H1 (cell line): ENCODE results near the gene RAMP3. TPM values are rescaled to one million over a fixed set of nuclear protein-coding genes. Genes with fewer than 3 reads are reported as not detected.

ENCODE experiments used
- CTCF ChIA-PET: fragments of 300-600 bp; sonication (Branson Sonifier 250); formaldehyde crosslinking; loops from one replicate; lab custom pipeline; 2021; ENCODE audit not compliant: partially characterized antibody; lab: Charles Lee
- POLR2A ChIA-PET: fragments of 300-600 bp; sonication (Branson Sonifier 250); formaldehyde crosslinking; loops from one replicate; lab custom pipeline; 2021; ENCODE audit warnings: inconsistent platforms; ENCODE audit not compliant: partially characterized antibody; lab: Charles Lee
- DNase-seq, 2 experiments: peaks; one replicate each; pipeline versions ENCODE4 v3.0.0 to v3.0.0-alpha.2; 2010 to 2022; ENCODE audit warnings: low spot score in 2 of 2, low read depth in 1 of 2, mixed read lengths in 1 of 2
- FAIRE-seq: peaks from 2 replicates; lab custom pipeline; 2011; peaks lifted over from hg19 to GRCh38; lab: Jason Lieb, UNC
- H2AFZ ChIP-seq: 2 replicates; pipeline ENCODE4 v1.8.1; 2012; ENCODE audit warnings: low read length, inconsistent platforms
- H2AK5ac ChIP-seq: 2 replicates; pipeline ENCODE4 v1.6.1; 2013; ENCODE audit warnings: low read depth, low read length
- H2BK120ac ChIP-seq: replicated peaks from 2 replicates; pipeline ENCODE3; 2013; ENCODE audit warnings: low read depth, low read length, inconsistent platforms
- H2BK12ac ChIP-seq: 2 replicates; pipeline ENCODE4 v1.6.1; 2013; ENCODE audit warnings: low read depth, low read length
- H2BK15ac ChIP-seq: 2 replicates; pipeline ENCODE4 v1.6.1; 2013; ENCODE audit warnings: low read length
- H2BK20ac ChIP-seq: 2 replicates; pipeline ENCODE4 v1.6.1; 2013; ENCODE audit warnings: low read length
- H2BK5ac ChIP-seq: 2 replicates; pipeline ENCODE4 v1.6.1; 2013; ENCODE audit warnings: low read depth, low read length
- H3K14ac ChIP-seq: 2 replicates; pipeline ENCODE4 v1.6.1; 2013; ENCODE audit warnings: inconsistent platforms; ENCODE audit not compliant: insufficient read length
- H3K18ac ChIP-seq: 2 replicates; pipeline ENCODE4 v1.6.1; 2013; ENCODE audit warnings: low read length; ENCODE audit errors: extremely low read depth
- H3K23ac ChIP-seq: 2 replicates; pipeline ENCODE4 v1.6.1; 2013; ENCODE audit warnings: inconsistent platforms; ENCODE audit not compliant: insufficient read length
- H3K23me2 ChIP-seq: 2 replicates; pipeline ENCODE4 v1.6.1; 2013; ENCODE audit warnings: low read depth, low read length
- H3K27ac ChIP-seq: 2 replicates; pipeline ENCODE4 v1.6.1; 2011; ENCODE audit warnings: low read depth, low read length, inconsistent platforms
- H3K27me3 ChIP-seq, 4 experiments: replicated peaks in 1 of 4; 1 replicate in 1 of 4; 2 replicates in 3 of 4; pipeline versions ENCODE4 v1.6.1 to v1.8.1; 2011 to 2013; ENCODE audit warnings: low read length in 3 of 4, mild to moderate bottlenecking in 3 of 4, inconsistent platforms in 2 of 4, mixed read lengths in 2 of 4, moderate library complexity in 1 of 4; ENCODE audit not compliant: control insufficient read depth in 3 of 4, insufficient read depth in 3 of 4; ENCODE audit errors: extremely low read depth in 1 of 4
- H3K36me3 ChIP-seq, 4 experiments: 2 replicates each; pipeline versions ENCODE4 v1.6.1 to v1.8.1; 2011 to 2013; ENCODE audit warnings: mild to moderate bottlenecking in 4 of 4, low read length in 3 of 4, moderate library complexity in 2 of 4, control low read depth in 1 of 4, inconsistent platforms in 1 of 4; ENCODE audit not compliant: insufficient read depth in 4 of 4, control insufficient read depth in 2 of 4
- H3K4ac ChIP-seq: replicated peaks from 2 replicates; pipeline ENCODE3; 2013; ENCODE audit warnings: low read length, low read depth, mixed read lengths, inconsistent platforms; ENCODE audit not compliant: insufficient read length
- H3K4me1 ChIP-seq, 4 experiments: replicated peaks in 1 of 4; 1 replicate in 1 of 4; 2 replicates in 3 of 4; pipeline versions ENCODE4 v1.6.1 to v1.8.1; 2011 to 2013; ENCODE audit warnings: low read length in 3 of 4, inconsistent platforms in 2 of 4, mixed read lengths in 1 of 4; ENCODE audit not compliant: insufficient read depth in 4 of 4, control insufficient read depth in 3 of 4
- H3K4me2 ChIP-seq, 2 experiments: 2 replicates each; pipeline versions ENCODE4 v1.6.1 to v1.8.1; 2011 to 2013; ENCODE audit warnings: low read depth in 2 of 2, low read length in 2 of 2, control low read depth in 1 of 2, inconsistent platforms in 1 of 2, mild to moderate bottlenecking in 1 of 2; ENCODE audit not compliant: insufficient read depth in 1 of 2
- H3K4me3 ChIP-seq, 4 experiments: fragments of 200-600, 300-600 bp in 1 of 4; sonication (generic), shearing (Covaris generic), sonication (Bioruptor Twin) in 1 of 4; 2 replicates each; pipeline versions ENCODE4 v1.5.1 to v1.8.1; 2011 to 2016; ENCODE audit warnings: low read length in 4 of 4, low read depth in 3 of 4, control low read depth in 2 of 4, inconsistent platforms in 2 of 4, mild to moderate bottlenecking in 2 of 4, mixed read lengths in 1 of 4, moderate library complexity in 1 of 4; ENCODE audit not compliant: insufficient read depth in 2 of 4; ENCODE audit errors: extremely low read depth in 1 of 4
- H3K56ac ChIP-seq: replicated peaks from 2 replicates; pipeline ENCODE3; 2013; ENCODE audit warnings: low read depth, mild to moderate bottlenecking, mixed read lengths, low read length, inconsistent platforms; ENCODE audit not compliant: insufficient read length
- H3K79me1 ChIP-seq: 2 replicates; pipeline ENCODE4 v1.6.1; 2013; ENCODE audit warnings: low read depth, low read length, control low read depth
- H3K79me2 ChIP-seq, 2 experiments: 2 replicates each; pipeline versions ENCODE4 v1.6.1 to v1.8.1; 2012 to 2013; ENCODE audit warnings: low read length in 2 of 2, mild to moderate bottlenecking in 2 of 2, inconsistent platforms in 1 of 2; ENCODE audit not compliant: insufficient read depth in 2 of 2, control insufficient read depth in 1 of 2
- H3K9ac ChIP-seq, 4 experiments: replicated peaks in 1 of 4; 1 replicate in 1 of 4; 2 replicates in 3 of 4; pipeline versions ENCODE4 v1.6.1 to v1.8.1; 2011 to 2013; ENCODE audit warnings: low read depth in 3 of 4, low read length in 3 of 4, control low read depth in 2 of 4, mild to moderate bottlenecking in 2 of 4, moderate library complexity in 2 of 4, inconsistent platforms in 1 of 4; ENCODE audit errors: extremely low read depth in 1 of 4
- H3K9me3 ChIP-seq, 2 experiments: 2 replicates each; pipeline versions ENCODE4 v1.6.1 to v1.8.1; 2012 to 2013; ENCODE audit warnings: mild to moderate bottlenecking in 2 of 2, moderate library complexity in 2 of 2, control low read depth in 1 of 2, inconsistent platforms in 1 of 2, low read depth in 1 of 2, low read length in 1 of 2, mixed read lengths in 1 of 2; ENCODE audit not compliant: insufficient read depth in 2 of 2
- H4K20me1 ChIP-seq, 2 experiments: replicated peaks in 1 of 2; 2 replicates each; pipeline versions ENCODE3 to v1.8.1; 2011 to 2013; ENCODE audit warnings: inconsistent platforms in 2 of 2, low read length in 2 of 2, mild to moderate bottlenecking in 1 of 2; ENCODE audit not compliant: insufficient read depth in 2 of 2, control insufficient read depth in 1 of 2
- H4K5ac ChIP-seq: 2 replicates; pipeline ENCODE4 v1.6.1; 2013; ENCODE audit warnings: low read length, low read depth, mixed read lengths, inconsistent platforms; ENCODE audit not compliant: insufficient read length
- H4K8ac ChIP-seq: 2 replicates; pipeline ENCODE4 v1.8.0; 2013; ENCODE audit warnings: mild to moderate bottlenecking, moderate library complexity, low read length, inconsistent platforms; ENCODE audit not compliant: insufficient read depth; ENCODE audit errors: extremely low read depth
- H4K91ac ChIP-seq: replicated peaks from 2 replicates; pipeline ENCODE3; 2013; ENCODE audit warnings: low read length, mixed read lengths, inconsistent platforms; ENCODE audit not compliant: insufficient read length
- ATF3 ChIP-seq: IDR thresholded peaks from 2 replicates; pipeline ENCODE4 v1.6.1; 2011; ENCODE audit warnings: low read depth, mild to moderate bottlenecking, low read length; ENCODE audit not compliant: insufficient read depth
- CBX5 ChIP-seq: fragments of 300-800, 300-1000 bp; sonication (generic); IDR thresholded peaks from 2 replicates; pipeline ENCODE4 v1.7.1; 2016; ENCODE audit warnings: antibody characterized with exemption, low read length, low read depth
- FOSL1 ChIP-seq: IDR thresholded peaks from 2 replicates; pipeline ENCODE4 v1.6.1; 2011; ENCODE audit warnings: mild to moderate bottlenecking, low read depth, low read length, moderate library complexity; ENCODE audit not compliant: insufficient read depth
- POU5F1 ChIP-seq: IDR thresholded peaks from 2 replicates; pipeline ENCODE4 v1.6.1; 2011; ENCODE audit warnings: low read depth, mild to moderate bottlenecking, low read length, moderate library complexity
- RAD21 ChIP-seq, 2 experiments: IDR thresholded peaks in 1 of 2; conservative IDR thresholded peaks in 1 of 2; 2 replicates each; pipeline ENCODE4 v1.6.1; 2011; ENCODE audit warnings: low read depth in 2 of 2, low read length in 2 of 2, improper control_type of control experiment in 1 of 2, inconsistent platforms in 1 of 2, mild to moderate bottlenecking in 1 of 2, moderate library complexity in 1 of 2
- RFX5 ChIP-seq: IDR thresholded peaks from 2 replicates; pipeline ENCODE4 v1.6.1; 2011; ENCODE audit warnings: low read depth, low read length, improper control_type of control experiment, borderline replicate concordance
- RXRA ChIP-seq: IDR thresholded peaks from 2 replicates; pipeline ENCODE4 v1.6.1; 2011; ENCODE audit warnings: low read depth, mild to moderate bottlenecking, low read length, moderate library complexity; ENCODE audit not compliant: insufficient read depth
- SP2 ChIP-seq: IDR thresholded peaks from 2 replicates; pipeline ENCODE4 v1.6.1; 2012; ENCODE audit warnings: mild to moderate bottlenecking, low read length, inconsistent platforms
- TAF1 ChIP-seq: IDR thresholded peaks from 2 replicates; pipeline ENCODE4 v1.6.1; 2011; ENCODE audit warnings: mild to moderate bottlenecking, low read depth, low read length
- TBP ChIP-seq: IDR thresholded peaks from 2 replicates; pipeline ENCODE4 v1.6.1; 2011; ENCODE audit warnings: low read depth, low read length, improper control_type of control experiment
- WGBS, 2 experiments: shearing (Covaris generic) in 1 of 2; methylation state at CpG; one replicate each; pipeline versions ENCODE4 v1.1.6 to v1.1.7; 2013 to 2015; ENCODE audit warnings: low lambda C conversion rate in 2 of 2, mixed read lengths in 2 of 2, inconsistent platforms in 1 of 2, low coverage in 1 of 2, missing lambda C conversion rate in 1 of 2; ENCODE audit not compliant: insufficient replicate concordance in 2 of 2, insufficient coverage in 1 of 2, insufficient read length in 1 of 2; ENCODE audit errors: extremely low coverage in 1 of 2, missing lambda C conversion rate in 1 of 2; 5-methylcytosine and 5-hydroxymethylcytosine counted together
- polyA plus RNA-seq, 7 experiments: library from polyadenylated mRNA; depleted of rRNA in 3 of 7; stranded (reverse) in 5 of 7; unstranded in 2 of 7; fragments of >200 nt in 5 of 7; fragments of 200-250 nt in 2 of 7; gene quantifications; 1 replicate in 5 of 7; 2 replicates in 1 of 7; 4 replicates in 1 of 7; pipeline versions ENCODE4 v1.2.1 to v1.2.3, GENCODE V29; 2011 to 2013; ENCODE audit warnings: missing spikeins in 2 of 7, mixed read lengths in 2 of 7
- total RNA-seq: library from RNA; stranded (reverse); fragmentation: NEBNext Ultra II Directional; extraction: Animal tissue kit (Norgen Biotek cat#: 25700); gene quantifications from 2 replicates; pipeline ENCODE4 v1.2.1, GENCODE V29; 2021
- TF ChIP-seq, protein P1 (sequence below): IDR thresholded peaks from 2 replicates; pipeline ENCODE4 v1.6.1; 2011; ENCODE audit warnings: low read length, improper control_type of control experiment

RAMP3 gene
- total and polyA plus RNA-seq, 2 of the 8 experiments (the other 6 are each of a cell fraction or from before 2014, with no cell fraction given), result 0.88 to 0.98 TPM

DNA sequence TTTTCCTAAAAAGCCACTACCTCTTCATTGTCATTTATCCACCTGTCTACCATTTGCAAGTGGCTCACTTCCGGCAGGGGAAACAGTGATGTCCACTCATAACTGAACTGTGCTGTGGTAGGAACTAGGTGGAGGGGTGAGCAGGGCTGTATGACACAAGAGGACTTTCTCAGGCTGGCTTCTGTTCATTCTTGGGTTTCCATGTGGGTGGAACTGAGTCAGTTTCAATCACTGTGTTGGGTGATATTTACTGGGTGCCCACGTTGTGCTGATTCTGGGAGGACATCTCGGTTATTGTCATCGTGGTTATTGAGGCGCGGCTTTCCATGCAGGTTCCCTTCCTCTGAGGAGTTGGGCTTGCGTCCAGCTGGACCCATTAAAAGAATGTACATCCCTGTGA lies 38.8 kb downstream of the RAMP3 start:
- POLR2A ChIA-PET, result no interaction called here
- Histone ChIP-seq H2BK5ac (no peak overlapping the region), H3K18ac (no peak overlapping the region), H2BK20ac (no peak overlapping the region), H2BK120ac (no peak overlapping the region), H3K56ac (no peak overlapping the region), H3K9me3 (no peaks in the 10 kb centered on the region), H3K27me3 (no peaks in the 10 kb centered on the region), H4K8ac (no peak overlapping the region), H3K23me2 (no peaks in the 10 kb centered on the region), H4K5ac (no peak overlapping the region), H4K91ac (no peak overlapping the region), H2AFZ (no peak overlapping the region), H2BK12ac (no peak overlapping the region), H2BK15ac (no peak overlapping the region), H3K4ac (no peak overlapping the region), H3K36me3 (no peaks in the 10 kb centered on the region), H4K20me1 (no peaks in the 10 kb centered on the region), H3K23ac (no peak overlapping the region), H3K4me1 (no peaks in the 10 kb centered on the region), H2AK5ac (no peak overlapping the region), H3K9ac (no peak overlapping the region), H3K4me2 (no peak overlapping the region), H3K14ac (no peak overlapping the region), H3K79me1 (no peaks in the 10 kb centered on the region), H3K4me3 (no peak overlapping the region), H3K79me2 (no peaks in the 10 kb centered on the region), H3K27ac (no peak overlapping the region)
- WGBS, 2 experiments, result 84% methylated on average over 7 of the region's 7 CpGs; no CpG with 5 or more reads in 1 of the 2 experiments
- CTCF ChIA-PET, result interaction anchor here (1.1 to 1.4 kb wide), 2 partner anchors 15 to 64 kb away, joined by 3 to 5 read pairs; no protein-coding TSS in a partner anchor
- DNase-seq (no peak), FAIRE-seq (no peak)
- TF ChIP-seq SP2 (no peak), RAD21 (IDR thresholded peaks at IDR 0.05 in 1 of 2, conservative IDR thresholded peaks at IDR 0.05 in 1 of 2; ENCODE audit: low read depth in 2 of 2, low read length in 2 of 2) (no peak), TBP (no peak), POU5F1 (no peak), RFX5 (no peak), RXRA (no peak), FOSL1 (no peak), TAF1 (no peak), ATF3 (no peak), CBX5 (no peak)
- TF ChIP-seq, protein P1, sequence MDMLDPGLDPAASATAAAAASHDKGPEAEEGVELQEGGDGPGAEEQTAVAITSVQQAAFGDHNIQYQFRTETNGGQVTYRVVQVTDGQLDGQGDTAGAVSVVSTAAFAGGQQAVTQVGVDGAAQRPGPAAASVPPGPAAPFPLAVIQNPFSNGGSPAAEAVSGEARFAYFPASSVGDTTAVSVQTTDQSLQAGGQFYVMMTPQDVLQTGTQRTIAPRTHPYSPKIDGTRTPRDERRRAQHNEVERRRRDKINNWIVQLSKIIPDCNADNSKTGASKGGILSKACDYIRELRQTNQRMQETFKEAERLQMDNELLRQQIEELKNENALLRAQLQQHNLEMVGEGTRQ, result no peak
